Parathyroid adenoma (tissue), 2 donors: ENCODE results near the gene MROH8.
"Not testable (repeated sequence)": the region's sequence is repeated elsewhere in the genome, so short reads cannot be mapped to it uniquely, and the experiment has no call there.

Experiments
- H2AFZ ChIP-seq: fragments of 300-600 bp; sonication (generic); one replicate; pipeline ENCODE4 v1.7.0; 2017; ENCODE audit warnings: antibody characterized with exemption, mild to moderate bottlenecking
- H3K27ac ChIP-seq: fragments of 300-600 bp; sonication (generic); one replicate; pipeline ENCODE4 v1.7.0; 2017
- H3K27me3 ChIP-seq: fragments of 300-600 bp; sonication (generic); one replicate; pipeline ENCODE4 v1.7.0; 2017; ENCODE audit warnings: low read length; ENCODE audit not compliant: control insufficient read depth, insufficient read depth
- H3K36me3 ChIP-seq: fragments of 300-600 bp; sonication (generic); one replicate; pipeline ENCODE4 v1.7.0; 2017; ENCODE audit warnings: low read length; ENCODE audit not compliant: control insufficient read depth, insufficient read depth
- H3K4me1 ChIP-seq: fragments of 300-600 bp; sonication (generic); one replicate; pipeline ENCODE4 v1.7.0; 2017; ENCODE audit warnings: control low read depth
- H3K4me2 ChIP-seq: fragments of 300-600 bp; sonication (generic); one replicate; pipeline ENCODE4 v1.7.0; 2017; ENCODE audit warnings: low read length
- H3K4me3 ChIP-seq: fragments of 300-600 bp; sonication (generic); one replicate; pipeline ENCODE4 v1.7.0; 2017; ENCODE audit warnings: low read depth, low read length
- H3K79me2 ChIP-seq: fragments of 300-600 bp; sonication (generic); one replicate; pipeline ENCODE4 v1.7.0; 2017; ENCODE audit warnings: control low read depth
- H3K9ac ChIP-seq: fragments of 300-600 bp; sonication (generic); one replicate; pipeline ENCODE4 v1.7.0; 2017; ENCODE audit warnings: mild to moderate bottlenecking
- H3K9me3 ChIP-seq: fragments of 300-600 bp; sonication (generic); one replicate; pipeline ENCODE4 v1.7.0; 2017; ENCODE audit warnings: low read length; ENCODE audit not compliant: control insufficient read depth
- TF ChIP-seq, protein P1 (sequence below): fragments of 300-600 bp; sonication (generic); IDR thresholded peaks from one replicate; pipeline ENCODE4 v1.7.0; 2017; ENCODE audit warnings: antibody characterized with exemption, mild to moderate bottlenecking
- donor health status: primary hyperparathyroidism.

MROH8 gene

DNA sequence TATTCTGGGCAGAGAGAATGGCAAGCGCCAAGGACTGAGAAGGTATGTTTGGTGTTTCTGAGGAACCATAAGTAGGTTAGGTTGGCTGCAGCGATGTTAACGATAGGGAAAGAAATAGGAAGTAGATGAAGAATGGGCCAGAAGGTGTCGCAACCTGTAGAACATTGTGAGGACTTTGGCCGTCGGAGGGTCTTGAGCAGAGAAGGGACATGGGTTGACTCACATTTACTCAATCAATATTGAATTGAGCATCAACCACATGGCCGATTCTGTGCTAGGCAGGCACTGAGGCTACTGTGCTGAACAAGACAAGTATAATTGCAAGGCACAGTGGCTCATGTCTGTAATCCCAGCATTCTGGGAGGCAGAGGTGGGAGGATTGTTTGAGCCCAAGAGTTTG is 27.1 kb downstream of the MROH8 start:
- Histone ChIP-seq H3K9me3 (no peaks in the 10 kb centered on the region), H3K4me3 (no peak overlapping the region), H3K79me2 (no peaks in the 10 kb centered on the region), H3K9ac (no peak overlapping the region), H3K27ac (no peak overlapping the region), H2AFZ (no peak overlapping the region), H3K36me3 (no peaks in the 10 kb centered on the region), H3K4me2 (no peak overlapping the region), H3K4me1 (no peaks in the 10 kb centered on the region), H3K27me3 (no peaks in the 10 kb centered on the region)
- TF ChIP-seq, protein P1, sequence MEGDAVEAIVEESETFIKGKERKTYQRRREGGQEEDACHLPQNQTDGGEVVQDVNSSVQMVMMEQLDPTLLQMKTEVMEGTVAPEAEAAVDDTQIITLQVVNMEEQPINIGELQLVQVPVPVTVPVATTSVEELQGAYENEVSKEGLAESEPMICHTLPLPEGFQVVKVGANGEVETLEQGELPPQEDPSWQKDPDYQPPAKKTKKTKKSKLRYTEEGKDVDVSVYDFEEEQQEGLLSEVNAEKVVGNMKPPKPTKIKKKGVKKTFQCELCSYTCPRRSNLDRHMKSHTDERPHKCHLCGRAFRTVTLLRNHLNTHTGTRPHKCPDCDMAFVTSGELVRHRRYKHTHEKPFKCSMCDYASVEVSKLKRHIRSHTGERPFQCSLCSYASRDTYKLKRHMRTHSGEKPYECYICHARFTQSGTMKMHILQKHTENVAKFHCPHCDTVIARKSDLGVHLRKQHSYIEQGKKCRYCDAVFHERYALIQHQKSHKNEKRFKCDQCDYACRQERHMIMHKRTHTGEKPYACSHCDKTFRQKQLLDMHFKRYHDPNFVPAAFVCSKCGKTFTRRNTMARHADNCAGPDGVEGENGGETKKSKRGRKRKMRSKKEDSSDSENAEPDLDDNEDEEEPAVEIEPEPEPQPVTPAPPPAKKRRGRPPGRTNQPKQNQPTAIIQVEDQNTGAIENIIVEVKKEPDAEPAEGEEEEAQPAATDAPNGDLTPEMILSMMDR, result no peak

- no peak overlapping the region for H2AFZ ChIP-seq
- no peak overlapping the region for H3K27ac ChIP-seq
- H3K4me1 ChIP-seq, result no peaks in the 10 kb centered on the region
- H3K9ac ChIP-seq, result no peak overlapping the region
- no peaks in the 10 kb centered on the region for H3K79me2 ChIP-seq
- H3K9me3 ChIP-seq, result no peaks in the 10 kb centered on the region
- H3K4me3 ChIP-seq, result no peak overlapping the region
- no peak overlapping the region for H3K4me2 ChIP-seq
- no peaks in the 10 kb centered on the region for H3K36me3 ChIP-seq
- no peaks in the 10 kb centered on the region for H3K27me3 ChIP-seq
- TF ChIP-seq, protein P1, result no peak
Measured at GRCh38 chr20:37151529-37151928, 27.8 kb downstream of the MROH8 start.

GRCh38 chr20:37150864-37151263 is 28.5 kb downstream of the MROH8 start:
- H3K27ac ChIP-seq, H3K9ac ChIP-seq, H3K36me3 ChIP-seq, H3K4me1 ChIP-seq, H3K27me3 ChIP-seq, H3K9me3 ChIP-seq, H3K4me2 ChIP-seq, H3K79me2 ChIP-seq, H3K4me3 ChIP-seq, H2AFZ ChIP-seq: not testable (repeated sequence)

GRCh38 chr20:37147250-37147649 is 32.1 kb downstream of the MROH8 start:
- no peak overlapping the region for H3K9ac ChIP-seq
- no peaks in the 10 kb centered on the region for H3K27me3 ChIP-seq

DNA sequence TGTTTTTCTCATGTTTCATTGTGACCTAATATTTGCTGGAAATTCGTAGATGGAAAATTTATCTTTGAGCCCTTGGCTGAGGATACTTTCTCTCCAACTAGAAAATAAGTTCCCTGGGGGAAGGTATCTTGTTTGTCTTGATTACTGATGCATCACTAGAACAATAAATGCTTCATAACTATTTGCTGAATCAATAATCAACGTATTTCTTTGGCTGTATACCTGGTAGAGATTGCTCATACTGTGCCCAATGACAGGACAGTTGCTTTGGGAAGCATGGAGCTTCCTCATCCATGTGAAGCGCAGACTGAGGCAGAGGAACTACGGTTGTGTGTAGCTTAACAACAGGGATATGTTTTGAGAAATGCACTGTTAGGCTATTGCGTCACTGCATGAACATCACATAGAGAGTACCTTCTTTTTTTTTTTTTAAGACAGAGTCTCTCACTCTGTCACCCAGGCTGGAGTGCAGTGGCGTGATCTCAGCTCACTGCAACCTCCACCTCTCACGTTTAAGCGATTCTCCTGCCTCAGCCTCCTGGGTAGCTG is 34.4 kb downstream of the MROH8 start:
- no peaks in the 10 kb centered on the region for H3K27me3 ChIP-seq
- no peak overlapping the region for H3K27ac ChIP-seq
- no peak overlapping the region for H2AFZ ChIP-seq
- H3K4me3 ChIP-seq, result no peak overlapping the region
- no peak overlapping the region for H3K9ac ChIP-seq
- no peaks in the 10 kb centered on the region for H3K4me1 ChIP-seq
- TF ChIP-seq, protein P1, result no peak
- H3K79me2 ChIP-seq, result no peaks in the 10 kb centered on the region
- H3K4me2 ChIP-seq, result no peak overlapping the region
- no peaks in the 10 kb centered on the region for H3K36me3 ChIP-seq
- no peaks in the 10 kb centered on the region for H3K9me3 ChIP-seq

More at GRCh38 chr20:37147250-37147649, 32.1 kb downstream of the MROH8 start:
- Histone ChIP-seq H3K79me2 (no peaks in the 10 kb centered on the region), H3K36me3 (no peaks in the 10 kb centered on the region), H3K9me3 (no peaks in the 10 kb centered on the region), H3K4me2 (no peak overlapping the region), H3K27ac (no peak overlapping the region), H2AFZ (no peak overlapping the region), H3K4me3 (no peak overlapping the region), H3K4me1 (no peaks in the 10 kb centered on the region)
- TF ChIP-seq, protein P1, result no peak
